HepG2 (cell line): Measurements from ENCODE around the gene DPP6. TPM values are rescaled to one million over a fixed set of nuclear protein-coding genes. Genes with fewer than 3 reads are reported as not detected.

ENCODE experiments used
- ATAC-seq: fragments of 200-7000 bp; cut with Tn5 transposase; 3 replicates; pipeline ENCODE4 v1.9.1; 2020; ENCODE audit warnings: mild to moderate bottlenecking, moderate library complexity
- BruUV-seq: library from RNA; stranded (reverse); fragments of 400-500 nt; replicated peaks from 2 replicates; lab custom pipeline; 2021; lab: Mats Ljungman, UMichigan
- CTCF ChIA-PET: fragments of 300-600 bp; formaldehyde crosslinking; extraction: SDS; loops from one replicate; lab custom pipeline; 2021; ENCODE audit warnings: low total read pairs, inconsistent platforms, low intra/inter-chr PET ratio; lab: Yijun Ruan, JAX
- POLR2A ChIA-PET: fragments of 350-600 bp; sonication (Branson Sonifier 250); formaldehyde crosslinking; loops from one replicate; lab custom pipeline; 2020; ENCODE audit warnings: antibody characterized with exemption, inconsistent platforms; lab: Yijun Ruan, JAX
- DNase-seq: peaks from one replicate; pipeline ENCODE4 v3.0.0-alpha.2; 2015; ENCODE audit warnings: low spot score
- FAIRE-seq: peaks from 3 replicates; lab custom pipeline; 2011; peaks lifted over from hg19 to GRCh38; lab: Jason Lieb, UNC
- H2AFZ ChIP-seq: one replicate; pipeline ENCODE4 v1.6.1; 2011; ENCODE audit warnings: low read length, inconsistent platforms
- H3K27ac ChIP-seq: fragments of 300-600 bp; 3 replicates; pipeline ENCODE4 v1.8.0; 2011; ENCODE audit warnings: mixed run types, mild to moderate bottlenecking, mixed read lengths, low read length, inconsistent platforms; ENCODE audit not compliant: insufficient read depth; ENCODE audit errors: extremely low read length
- H3K27me3 ChIP-seq, 2 experiments: fragments of 200-600 bp in 1 of 2; 2 replicates in 1 of 2; 3 replicates in 1 of 2; pipeline versions ENCODE4 v1.6.0 to v1.8.0; 2011; ENCODE audit warnings: low read length in 2 of 2, mild to moderate bottlenecking in 2 of 2, moderate library complexity in 2 of 2, inconsistent platforms in 1 of 2; ENCODE audit not compliant: insufficient read depth in 2 of 2, control insufficient read depth in 1 of 2
- H3K36me3 ChIP-seq, 2 experiments: fragments of 200-600 bp in 1 of 2; replicated peaks in 1 of 2; 2 replicates in 1 of 2; 3 replicates in 1 of 2; pipeline versions ENCODE4 v1.5.1 to v1.8.0; 2011; ENCODE audit warnings: low read length in 2 of 2, inconsistent platforms in 1 of 2; ENCODE audit not compliant: insufficient read depth in 2 of 2, control insufficient read depth in 1 of 2
- H3K4me1 ChIP-seq: 2 replicates; pipeline ENCODE4 v1.5.1; 2012; ENCODE audit warnings: low read length, inconsistent platforms; ENCODE audit not compliant: insufficient read depth
- H3K4me2 ChIP-seq: 2 replicates; pipeline ENCODE4 v1.6.0; 2011; ENCODE audit warnings: low read depth, low read length, inconsistent platforms
- H3K4me3 ChIP-seq, 3 experiments: fragments of 200-600 bp in 1 of 3; sonication (generic), shearing (Covaris generic) in 1 of 3; replicated peaks in 1 of 3; 2 replicates each; pipeline ENCODE4 v1.5.1; 2011 to 2016; ENCODE audit warnings: low read length in 3 of 3, inconsistent platforms in 2 of 3, low read depth in 2 of 3, mild to moderate bottlenecking in 2 of 3, control low read depth in 1 of 3, mixed read lengths in 1 of 3; ENCODE audit not compliant: insufficient read depth in 1 of 3
- H3K79me2 ChIP-seq: one replicate; pipeline ENCODE4 v1.6.1; 2011; ENCODE audit warnings: low read length, inconsistent platforms; ENCODE audit not compliant: insufficient read depth
- H3K9ac ChIP-seq: 2 replicates; pipeline ENCODE4 v1.6.0; 2011; ENCODE audit warnings: mild to moderate bottlenecking, low read depth, low read length, inconsistent platforms; ENCODE audit not compliant: insufficient read depth
- H3K9me3 ChIP-seq: 2 replicates; pipeline ENCODE4 v1.5.1; 2012; ENCODE audit warnings: mild to moderate bottlenecking, low read length
- H4K20me1 ChIP-seq: 2 replicates; pipeline ENCODE4 v1.6.0; 2011; ENCODE audit warnings: inconsistent platforms, mild to moderate bottlenecking, low read length, moderate library complexity; ENCODE audit not compliant: insufficient read depth
- TEAD2 ChIP-seq: sonication (generic); formaldehyde crosslinking; IDR thresholded peaks from 2 replicates; pipeline ENCODE4 v1.9.0; 2021; ENCODE audit warnings: missing genetic modification reagents
- TRIM24 ChIP-seq: sonication (generic); formaldehyde crosslinking; IDR thresholded peaks from 2 replicates; pipeline ENCODE4 v1.8.0; 2022; ENCODE audit warnings: mild to moderate bottlenecking, missing genetic modification reagents
- ZNF562 ChIP-seq: sonication (generic); formaldehyde crosslinking; IDR thresholded peaks from 2 replicates; pipeline ENCODE4 v1.8.0; 2022; ENCODE audit warnings: missing genetic modification reagents, borderline replicate concordance
- ZNF639 ChIP-seq: conservative IDR thresholded peaks from 2 replicates; pipeline ENCODE4 v1.6.1; 2018; ENCODE audit warnings: missing genetic modification reagents
- WGBS: methylation state at CpG from one replicate; pipeline ENCODE4 v1.1.6; 2017; ENCODE audit warnings: low lambda C conversion rate; 5-methylcytosine and 5-hydroxymethylcytosine counted together
- in situ Hi-C: cut with HindIII; loops from 2 replicates; pipeline ENCODE4 v1.10.0; 2017; ENCODE audit warnings: low pct_unique_long_range_greater_than_20kb; ENCODE audit not compliant: extremely low pct_ligation_motif_present
- intact Hi-C: fragments of 100-400 bp; cut with micrococcal nuclease; formaldehyde crosslinking; loops from one replicate; pipeline ENCODE4 v1.10.0; 2022; ENCODE audit not compliant: unreplicated experiment
- polyA plus RNA-seq, 8 experiments: library from polyadenylated mRNA; depleted of rRNA in 3 of 8; stranded (reverse) in 7 of 8; unstranded in 1 of 8; fragments of >200 nt; fragmentation: Illumina TruSeq in 4 of 8; extraction: Trizol in 4 of 8; gene quantifications; 2 replicates each; pipeline versions ENCODE4 v1.2.1 to v1.2.3, GENCODE V29; 2011 to 2016; ENCODE audit warnings: low read depth in 4 of 8, missing spikeins in 1 of 8, mixed read lengths in 1 of 8; ENCODE audit not compliant: insufficient read depth in 1 of 8
- total RNA-seq, 5 experiments: library from RNA; depleted of rRNA; stranded (reverse); fragments of >200 nt; fragmentation: Illumina TruSeq; extraction: Trizol; gene quantifications; 2 replicates each; pipeline ENCODE4 v1.2.3, GENCODE V29; 2016; ENCODE audit warnings: low read depth in 1 of 5
- TF ChIP-seq, protein P1 (sequence below): sonication (generic); formaldehyde crosslinking; conservative IDR thresholded peaks from 2 replicates; pipeline ENCODE4 v1.8.1; 2023; ENCODE audit warnings: missing genetic modification reagents
- TF ChIP-seq, protein P2 (sequence below): sonication (generic); formaldehyde crosslinking; IDR thresholded peaks from 2 replicates; pipeline ENCODE4 v1.9.0; 2021; ENCODE audit warnings: mild to moderate bottlenecking, missing genetic modification reagents
- TF ChIP-seq, protein P3 (sequence below): sonication (generic); formaldehyde crosslinking; IDR thresholded peaks from 2 replicates; pipeline ENCODE4 v1.8.1; 2023; ENCODE audit warnings: mild to moderate bottlenecking, moderate library complexity, missing genetic modification reagents
- TF ChIP-seq, protein P4 (sequence below): sonication (generic); formaldehyde crosslinking; IDR thresholded peaks from 2 replicates; pipeline ENCODE4 v1.4.0; 2020; ENCODE audit warnings: missing genetic modification reagents

DPP6 gene
- total and polyA plus RNA-seq, 2 of the 13 experiments (the other 11 are each of a cell fraction or from before 2014, with no cell fraction given): not detected

GRCh38 chr7:154574235-154574634 is 522.0 kb downstream of the DPP6 start (continued):
- TF ChIP-seq, protein P1, sequence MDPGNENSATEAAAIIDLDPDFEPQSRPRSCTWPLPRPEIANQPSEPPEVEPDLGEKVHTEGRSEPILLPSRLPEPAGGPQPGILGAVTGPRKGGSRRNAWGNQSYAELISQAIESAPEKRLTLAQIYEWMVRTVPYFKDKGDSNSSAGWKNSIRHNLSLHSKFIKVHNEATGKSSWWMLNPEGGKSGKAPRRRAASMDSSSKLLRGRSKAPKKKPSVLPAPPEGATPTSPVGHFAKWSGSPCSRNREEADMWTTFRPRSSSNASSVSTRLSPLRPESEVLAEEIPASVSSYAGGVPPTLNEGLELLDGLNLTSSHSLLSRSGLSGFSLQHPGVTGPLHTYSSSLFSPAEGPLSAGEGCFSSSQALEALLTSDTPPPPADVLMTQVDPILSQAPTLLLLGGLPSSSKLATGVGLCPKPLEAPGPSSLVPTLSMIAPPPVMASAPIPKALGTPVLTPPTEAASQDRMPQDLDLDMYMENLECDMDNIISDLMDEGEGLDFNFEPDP: 0 out of 2 replicates have a peak, but pooled peaks have one; percentile 62
- TF ChIP-seq TRIM24 (CRISPR knock-in tag): no peak

GRCh38 chr7:154575497-154575896 is 523.3 kb downstream of the DPP6 start:
- 71% methylated on average over 3 of the region's 3 CpGs for WGBS
- no peaks in the 10 kb centered on the region for H3K36me3 ChIP-seq
- no peak overlapping the region for H2AFZ ChIP-seq
- H3K9ac ChIP-seq: no peak overlapping the region
- intact Hi-C loops (no loop called here), in situ Hi-C loops (no loop called here)
- BruUV-seq: no TSS peak
- DNase-seq (no peak), FAIRE-seq (no peak), ATAC-seq (no peak)
- no peak overlapping the region for H3K27ac ChIP-seq
- CTCF ChIA-PET: no interaction called here
- no peaks in the 10 kb centered on the region for H4K20me1 ChIP-seq
- H3K4me3 ChIP-seq: no peak overlapping the region
- H3K27me3 ChIP-seq: no peaks in the 10 kb centered on the region; a peak in 1 of 5 replicates
- H3K4me2 ChIP-seq: no peak overlapping the region
- no peaks in the 10 kb centered on the region for H3K4me1 ChIP-seq
- H3K9me3 ChIP-seq: peaks cover 11% of the 10 kb centered on the region; the same call in 1 of the 2 replicates
- no peaks in the 10 kb centered on the region for H3K79me2 ChIP-seq
- POLR2A ChIA-PET: no interaction called here
- TF ChIP-seq ZNF562 (CRISPR knock-in tag): no peak
- TF ChIP-seq, protein P2, sequence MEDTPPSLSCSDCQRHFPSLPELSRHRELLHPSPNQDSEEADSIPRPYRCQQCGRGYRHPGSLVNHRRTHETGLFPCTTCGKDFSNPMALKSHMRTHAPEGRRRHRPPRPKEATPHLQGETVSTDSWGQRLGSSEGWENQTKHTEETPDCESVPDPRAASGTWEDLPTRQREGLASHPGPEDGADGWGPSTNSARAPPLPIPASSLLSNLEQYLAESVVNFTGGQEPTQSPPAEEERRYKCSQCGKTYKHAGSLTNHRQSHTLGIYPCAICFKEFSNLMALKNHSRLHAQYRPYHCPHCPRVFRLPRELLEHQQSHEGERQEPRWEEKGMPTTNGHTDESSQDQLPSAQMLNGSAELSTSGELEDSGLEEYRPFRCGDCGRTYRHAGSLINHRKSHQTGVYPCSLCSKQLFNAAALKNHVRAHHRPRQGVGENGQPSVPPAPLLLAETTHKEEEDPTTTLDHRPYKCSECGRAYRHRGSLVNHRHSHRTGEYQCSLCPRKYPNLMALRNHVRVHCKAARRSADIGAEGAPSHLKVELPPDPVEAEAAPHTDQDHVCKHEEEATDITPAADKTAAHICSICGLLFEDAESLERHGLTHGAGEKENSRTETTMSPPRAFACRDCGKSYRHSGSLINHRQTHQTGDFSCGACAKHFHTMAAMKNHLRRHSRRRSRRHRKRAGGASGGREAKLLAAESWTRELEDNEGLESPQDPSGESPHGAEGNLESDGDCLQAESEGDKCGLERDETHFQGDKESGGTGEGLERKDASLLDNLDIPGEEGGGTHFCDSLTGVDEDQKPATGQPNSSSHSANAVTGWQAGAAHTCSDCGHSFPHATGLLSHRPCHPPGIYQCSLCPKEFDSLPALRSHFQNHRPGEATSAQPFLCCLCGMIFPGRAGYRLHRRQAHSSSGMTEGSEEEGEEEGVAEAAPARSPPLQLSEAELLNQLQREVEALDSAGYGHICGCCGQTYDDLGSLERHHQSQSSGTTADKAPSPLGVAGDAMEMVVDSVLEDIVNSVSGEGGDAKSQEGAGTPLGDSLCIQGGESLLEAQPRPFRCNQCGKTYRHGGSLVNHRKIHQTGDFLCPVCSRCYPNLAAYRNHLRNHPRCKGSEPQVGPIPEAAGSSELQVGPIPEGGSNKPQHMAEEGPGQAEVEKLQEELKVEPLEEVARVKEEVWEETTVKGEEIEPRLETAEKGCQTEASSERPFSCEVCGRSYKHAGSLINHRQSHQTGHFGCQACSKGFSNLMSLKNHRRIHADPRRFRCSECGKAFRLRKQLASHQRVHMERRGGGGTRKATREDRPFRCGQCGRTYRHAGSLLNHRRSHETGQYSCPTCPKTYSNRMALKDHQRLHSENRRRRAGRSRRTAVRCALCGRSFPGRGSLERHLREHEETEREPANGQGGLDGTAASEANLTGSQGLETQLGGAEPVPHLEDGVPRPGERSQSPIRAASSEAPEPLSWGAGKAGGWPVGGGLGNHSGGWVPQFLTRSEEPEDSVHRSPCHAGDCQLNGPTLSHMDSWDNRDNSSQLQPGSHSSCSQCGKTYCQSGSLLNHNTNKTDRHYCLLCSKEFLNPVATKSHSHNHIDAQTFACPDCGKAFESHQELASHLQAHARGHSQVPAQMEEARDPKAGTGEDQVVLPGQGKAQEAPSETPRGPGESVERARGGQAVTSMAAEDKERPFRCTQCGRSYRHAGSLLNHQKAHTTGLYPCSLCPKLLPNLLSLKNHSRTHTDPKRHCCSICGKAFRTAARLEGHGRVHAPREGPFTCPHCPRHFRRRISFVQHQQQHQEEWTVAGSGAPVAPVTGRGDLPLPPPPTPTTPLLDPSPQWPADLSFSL (CRISPR knock-in tag): peak; percentile 84
- no peak for TF ChIP-seq TEAD2
- TF ChIP-seq, protein P3, sequence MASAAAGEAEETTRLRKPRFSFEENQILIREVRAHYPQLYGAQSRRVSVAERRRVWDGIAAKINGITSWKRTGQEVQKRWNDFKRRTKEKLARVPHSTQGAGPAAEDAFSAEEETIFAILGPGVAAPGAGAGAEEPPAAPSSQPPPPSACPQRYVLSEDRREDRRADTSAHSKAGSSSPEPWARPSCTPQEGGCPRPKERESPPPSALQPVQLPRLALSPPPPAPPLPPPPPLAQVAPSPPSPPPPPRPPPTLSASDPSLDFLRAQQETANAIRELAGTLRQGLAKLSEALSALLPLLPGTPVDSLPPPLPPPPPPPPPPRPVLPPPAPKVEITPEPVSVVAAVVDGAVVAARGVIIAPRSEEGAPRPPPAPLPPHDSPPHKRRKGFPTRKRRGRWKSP: no peak
- TF ChIP-seq ZNF639 (CRISPR knock-in tag): no peak
- TF ChIP-seq, protein P4, sequence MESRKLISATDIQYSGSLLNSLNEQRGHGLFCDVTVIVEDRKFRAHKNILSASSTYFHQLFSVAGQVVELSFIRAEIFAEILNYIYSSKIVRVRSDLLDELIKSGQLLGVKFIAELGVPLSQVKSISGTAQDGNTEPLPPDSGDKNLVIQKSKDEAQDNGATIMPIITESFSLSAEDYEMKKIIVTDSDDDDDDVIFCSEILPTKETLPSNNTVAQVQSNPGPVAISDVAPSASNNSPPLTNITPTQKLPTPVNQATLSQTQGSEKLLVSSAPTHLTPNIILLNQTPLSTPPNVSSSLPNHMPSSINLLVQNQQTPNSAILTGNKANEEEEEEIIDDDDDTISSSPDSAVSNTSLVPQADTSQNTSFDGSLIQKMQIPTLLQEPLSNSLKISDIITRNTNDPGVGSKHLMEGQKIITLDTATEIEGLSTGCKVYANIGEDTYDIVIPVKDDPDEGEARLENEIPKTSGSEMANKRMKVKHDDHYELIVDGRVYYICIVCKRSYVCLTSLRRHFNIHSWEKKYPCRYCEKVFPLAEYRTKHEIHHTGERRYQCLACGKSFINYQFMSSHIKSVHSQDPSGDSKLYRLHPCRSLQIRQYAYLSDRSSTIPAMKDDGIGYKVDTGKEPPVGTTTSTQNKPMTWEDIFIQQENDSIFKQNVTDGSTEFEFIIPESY (CRISPR knock-in tag): no peak
